ENCODE measurements around the gene KCNJ10. TPM values are rescaled to one million over a fixed set of nuclear protein-coding genes. Genes with fewer than 3 reads are reported as not detected.

KCNJ10 gene
- total and polyA plus RNA-seq, 2 donors (not counting 3 experiments of a cell fraction or from before 2014, with no cell fraction given) = not detected

GRCh38 chr1:160064746-160065145 lies 5.2 kb downstream of the KCNJ10 start:
- Histone ChIP-seq H3K4me3 (replicated peaks in 1 of 3; ENCODE audit: insufficient read depth in 1 of 3, low read depth in 1 of 3, low read length in 3 of 3) (no peak overlapping the region), H3K4me2 (ENCODE audit: insufficient read depth, low read length) (no peak overlapping the region), H3K9me1 (replicated peaks; ENCODE audit: control insufficient read depth, extremely low read depth, insufficient read depth, low read length) (no peaks in the 10 kb centered on the region), H3K79me2 (ENCODE audit: control insufficient read depth, insufficient read depth, low read length) (no peaks in the 10 kb centered on the region), H3K9me3 (replicated peaks; ENCODE audit: control insufficient read depth, insufficient read depth, low read length) (no peaks in the 10 kb centered on the region), H3K27me3 (ENCODE audit: control insufficient read depth in 2 of 2, insufficient read depth in 2 of 2, low read length in 2 of 2) (peaks cover 11 to 20% of the 10 kb centered on the region in 2 experiments), H3K36me3 (ENCODE audit: control insufficient read depth in 2 of 2, extremely low read depth in 1 of 2, insufficient read depth in 2 of 2, low read length in 2 of 2) (no peaks in the 10 kb centered on the region), H4K20me1 (replicated peaks; ENCODE audit: control insufficient read depth, extremely low read depth, insufficient read depth, low read length) (no peaks in the 10 kb centered on the region), H3K4me1 (ENCODE audit: control insufficient read depth, extremely low read depth, insufficient read depth, low read length) (peaks cover under 1% of the 10 kb centered on the region), H3K9ac (replicated peaks; ENCODE audit: extremely low read depth, insufficient read depth, low read length) (no peak overlapping the region), H3K27ac (ENCODE audit: insufficient read depth, low read depth, low read length) (no peak overlapping the region), H2AFZ (ENCODE audit: low read depth, low read length) (no peak overlapping the region)
- intact Hi-C loops (cut with micrococcal nuclease) = no loop called here
- DNase-seq (ENCODE audit: low read depth, low spot score) (no peak), FAIRE-seq (no peak)
- dilution Hi-C loops (cut with MboI; ENCODE audit: extremely low pct_ligation_motif_present, low sequenced_read_pairs) = no loop called here
- ChIA-PET POLR2A (no interaction called here), CTCF (no interaction called here)
- TF ChIP-seq EZH2 (IDR thresholded peaks at IDR 0.05; ENCODE audit: borderline replicate concordance, low read depth, low read length, severe bottlenecking) = no peak
- no peak for TF ChIP-seq CTCF (IDR thresholded peaks at IDR 0.05; ENCODE audit: extremely low read depth in 1 of 2, insufficient read depth in 1 of 2, low read depth in 1 of 2, low read length in 2 of 2)
- TF ChIP-seq FOS (IDR thresholded peaks at IDR 0.05; ENCODE audit: borderline replicate concordance, insufficient read depth, low read length) = no peak
- no peak for TF ChIP-seq MYC (IDR thresholded peaks at IDR 0.05; ENCODE audit: low read depth, low read length)
- no peak for TF ChIP-seq GATA2 (IDR thresholded peaks at IDR 0.05; ENCODE audit: insufficient read depth, insufficient read length, low read depth, low read length)
- no TSS peak for BruUV-seq (replicated peaks)

GRCh38 chr1:160064164-160064563 lies 5.8 kb downstream of the KCNJ10 start:
- H3K9me1 ChIP-seq (replicated peaks; ENCODE audit: control insufficient read depth, extremely low read depth, insufficient read depth, low read length) = no peaks in the 10 kb centered on the region
- intact Hi-C loops (cut with micrococcal nuclease) (no loop called here), dilution Hi-C loops (cut with MboI; ENCODE audit: extremely low pct_ligation_motif_present, low sequenced_read_pairs) (no loop called here)
- ChIA-PET POLR2A (no interaction called here), CTCF (interaction anchor here (0.7 to 1.6 kb wide), 3 partner anchors 9 to 17 kb away, joined by 3 read pairs; no protein-coding TSS in a partner anchor)
- FAIRE-seq = no peak
- no peak overlapping the region for H3K9ac ChIP-seq (replicated peaks; ENCODE audit: extremely low read depth, insufficient read depth, low read length)
- H3K4me1 ChIP-seq (ENCODE audit: control insufficient read depth, extremely low read depth, insufficient read depth, low read length) = no peaks in the 10 kb centered on the region
- H3K27ac ChIP-seq (ENCODE audit: insufficient read depth, low read depth, low read length) = no peak overlapping the region
- no peak overlapping the region for H3K4me2 ChIP-seq (ENCODE audit: insufficient read depth, low read length)
- TF ChIP-seq MYC (IDR thresholded peaks at IDR 0.05; ENCODE audit: low read depth, low read length) = no peak
- TF ChIP-seq CTCF (IDR thresholded peaks at IDR 0.05; ENCODE audit: extremely low read depth in 1 of 2, insufficient read depth in 1 of 2, low read depth in 1 of 2, low read length in 2 of 2) = no peak
- no peak for TF ChIP-seq POLR2A (IDR thresholded peaks at IDR 0.05; ENCODE audit: low read depth, low read length)
- TF ChIP-seq FOS (IDR thresholded peaks at IDR 0.05; ENCODE audit: borderline replicate concordance, insufficient read depth, low read length) = no peak
- no peak for TF ChIP-seq POLR2AphosphoS5 (IDR thresholded peaks at IDR 0.05; ENCODE audit: insufficient read depth, low read depth, low read length)
- no peak for TF ChIP-seq GATA2 (IDR thresholded peaks at IDR 0.05; ENCODE audit: insufficient read depth, insufficient read length, low read depth, low read length)
- no peak for TF ChIP-seq JUN (IDR thresholded peaks at IDR 0.05; ENCODE audit: borderline replicate concordance, insufficient read depth, insufficient read length, low read depth)
- no peak for TF ChIP-seq EZH2 (IDR thresholded peaks at IDR 0.05; ENCODE audit: borderline replicate concordance, low read depth, low read length, severe bottlenecking)
- TF ChIP-seq, protein P1, sequence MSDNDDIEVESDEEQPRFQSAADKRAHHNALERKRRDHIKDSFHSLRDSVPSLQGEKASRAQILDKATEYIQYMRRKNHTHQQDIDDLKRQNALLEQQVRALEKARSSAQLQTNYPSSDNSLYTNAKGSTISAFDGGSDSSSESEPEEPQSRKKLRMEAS (IDR thresholded peaks at IDR 0.05; ENCODE audit: insufficient read depth, insufficient read length) = no peak
- no TSS peak for BruUV-seq (replicated peaks)
- no peak overlapping the region for H2AFZ ChIP-seq (ENCODE audit: low read depth, low read length)
- DNase-seq (ENCODE audit: low read depth, low spot score) = no peak
- no peaks in the 10 kb centered on the region for H3K36me3 ChIP-seq (ENCODE audit: control insufficient read depth in 2 of 2, extremely low read depth in 1 of 2, insufficient read depth in 2 of 2, low read length in 2 of 2)
- no peaks in the 10 kb centered on the region for H4K20me1 ChIP-seq (replicated peaks; ENCODE audit: control insufficient read depth, extremely low read depth, insufficient read depth, low read length)
- no peak overlapping the region for H3K4me3 ChIP-seq (replicated peaks in 1 of 3; ENCODE audit: insufficient read depth in 1 of 3, low read depth in 1 of 3, low read length in 3 of 3)
- H3K27me3 ChIP-seq (ENCODE audit: control insufficient read depth in 2 of 2, insufficient read depth in 2 of 2, low read length in 2 of 2) = peaks cover 9 to 16% of the 10 kb centered on the region in 2 experiments
- no peaks in the 10 kb centered on the region for H3K9me3 ChIP-seq (replicated peaks; ENCODE audit: control insufficient read depth, insufficient read depth, low read length)
- no peaks in the 10 kb centered on the region for H3K79me2 ChIP-seq (ENCODE audit: control insufficient read depth, insufficient read depth, low read length)

All from endothelial cell of umbilical vein (primary cell).